ENCODE data around the gene CHST3. TPM values are rescaled to one million over a fixed set of nuclear protein-coding genes. Genes with fewer than 3 reads are reported as not detected.

The CHST3 gene
- total RNA-seq, 1 experiment from 2014 or later = 29.9 TPM

DNA sequence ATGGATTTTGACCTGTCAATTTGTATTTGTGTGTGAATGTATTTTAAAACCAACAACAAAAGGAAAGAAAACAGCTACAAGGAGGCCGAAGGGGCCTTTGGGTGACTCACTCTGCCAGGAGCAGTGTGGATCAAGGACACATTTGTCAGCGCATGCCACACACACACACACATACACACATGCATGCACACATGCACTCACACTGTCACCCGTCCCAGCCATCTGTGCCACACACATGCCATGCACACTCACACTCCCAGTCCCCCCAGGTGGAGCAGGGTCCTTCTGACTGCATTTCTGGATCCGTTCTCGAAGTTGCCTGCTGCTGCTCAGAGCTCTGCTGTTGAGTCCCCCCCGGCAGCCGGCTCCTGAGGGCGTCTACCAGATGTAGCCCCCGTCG is 98.2 kb downstream of the CHST3 start:
- peak; percentile 23 for DNase-seq (ENCODE audit: low spot score)
- in situ Hi-C loops (cut with HindIII; ENCODE audit: low sequenced_read_pairs) = no loop called here

Other genes with a start within 250 kb of the CHST3 start
- not detected in 2 replicates for gene C10orf105, start 244.6 kb upstream of the CHST3 start, total RNA-seq (2014; rRNA removed; shearing (Covaris generic))
- gene VSIR, start 190.9 kb upstream of the CHST3 start, total RNA-seq (2014; rRNA removed; shearing (Covaris generic)) = 1.2 and 1.5 TPM in 2 replicates
- gene PSAP, start 113.1 kb upstream of the CHST3 start, total RNA-seq (2014; rRNA removed; shearing (Covaris generic)) = 582 and 588 TPM in 2 replicates
- 0.12 and 0.17 TPM in 2 replicates for gene SPOCK2, start 124.2 kb downstream of the CHST3 start, total RNA-seq (2014; rRNA removed; shearing (Covaris generic))

Data from G401 (cell line).